DMS 273 treated with DMSO at 0.1 percent for 48 hours (cell line): ENCODE data around the gene VSTM4.

Experiments
- DNase-seq: peaks from one replicate; lab custom pipeline; 2025; lab: John Stamatoyannopoulos, UW

The VSTM4 gene

DNA sequence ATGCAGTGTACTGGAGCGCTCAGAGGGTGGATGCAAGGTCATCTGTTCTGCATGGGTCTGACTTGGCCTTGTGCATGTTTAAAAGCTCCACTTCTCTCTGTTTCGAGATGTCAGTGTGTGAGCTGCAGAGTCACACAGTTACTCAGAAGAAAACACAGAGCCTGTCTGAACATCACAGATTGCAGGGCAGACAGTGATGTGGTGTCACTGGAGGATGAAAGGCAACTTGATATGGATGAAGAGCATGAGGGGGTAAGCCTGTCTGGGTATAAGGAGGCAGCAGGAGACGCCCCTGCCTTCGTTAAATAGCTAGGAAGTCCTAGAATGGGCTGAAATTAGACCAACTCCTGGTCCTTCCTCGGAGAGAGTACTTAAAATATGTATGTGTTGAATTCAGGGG, 108.2 kb downstream of the VSTM4 start:
- no peak for DNase-seq

- DNase-seq, result no peak
Observed at GRCh38 chr10:49005270-49005669, 110.1 kb downstream of the VSTM4 start.

DNA sequence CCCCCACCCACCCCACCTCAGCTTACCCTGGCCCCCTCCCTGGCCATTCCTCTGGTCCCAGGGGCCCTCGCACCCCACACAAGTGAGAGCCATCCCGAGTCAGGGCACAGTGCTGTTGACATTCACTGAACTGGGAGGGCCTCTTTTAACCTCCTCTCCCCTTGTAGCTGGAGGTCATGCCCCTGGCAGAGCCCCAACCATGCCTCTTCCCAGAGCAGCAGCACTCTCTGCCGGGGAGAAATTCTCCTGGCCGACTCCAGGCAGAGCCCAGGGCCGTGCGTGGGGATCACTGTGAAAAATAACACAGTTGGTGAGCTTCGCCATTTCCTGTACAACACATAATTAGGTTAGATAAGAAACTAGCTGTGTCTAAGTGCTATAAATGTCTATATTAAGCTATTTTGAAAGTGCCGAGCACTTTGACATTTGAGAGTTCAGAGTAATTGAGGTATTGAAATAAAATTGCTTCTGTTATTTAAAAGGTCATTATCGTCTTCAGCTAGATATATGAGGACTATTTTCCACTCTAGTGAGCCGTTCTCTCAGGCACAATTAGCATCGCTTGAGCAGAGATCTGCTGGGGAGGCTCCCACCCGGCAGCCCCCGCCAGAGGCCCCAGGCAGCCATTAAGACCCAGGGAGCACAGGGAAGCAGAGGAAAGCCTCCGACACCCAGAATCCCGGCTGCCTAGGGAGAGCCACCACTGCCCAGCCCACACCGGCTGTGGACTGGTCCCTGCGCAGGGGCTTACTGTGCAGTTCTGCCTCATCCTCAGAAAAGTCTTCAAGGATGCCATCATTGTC, 113.3 kb downstream of the VSTM4 start:
- no peak for DNase-seq

GRCh38 chr10:49001402-49001801, 113.9 kb downstream of the VSTM4 start:
- DNase-seq, result no peak

GRCh38 chr10:49000437-49001398, 114.6 kb downstream of the VSTM4 start:
- no peak for DNase-seq

- no peak for DNase-seq
Observed at GRCh38 chr10:48999346-48999745, 116.0 kb downstream of the VSTM4 start.

GRCh38 chr10:48996329-48996728, 119.0 kb downstream of the VSTM4 start:
- no peak for DNase-seq

DNA sequence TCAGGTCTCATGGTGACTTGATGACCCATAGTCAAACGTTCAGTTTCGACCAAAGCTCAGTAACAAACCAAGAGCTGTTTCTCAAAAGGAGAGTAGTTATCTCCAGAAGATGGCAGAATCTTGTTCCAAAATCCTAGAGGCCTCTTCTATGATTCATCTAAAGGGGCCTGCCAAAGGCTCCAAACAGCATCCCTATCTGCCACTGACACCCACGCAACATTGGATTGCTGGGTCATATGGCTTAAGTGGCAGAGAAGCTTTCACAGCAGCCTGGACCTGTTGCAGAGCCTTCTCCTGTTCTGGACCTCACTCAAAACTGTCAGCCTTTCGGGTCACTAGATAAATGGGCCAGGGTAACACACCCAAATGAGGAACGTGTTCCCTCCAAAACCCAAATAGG, 121.7 kb downstream of the VSTM4 start:
- DNase-seq, result no peak

GRCh38 chr10:48990226-48990625, 125.1 kb downstream of the VSTM4 start:
- no peak for DNase-seq

- no peak for DNase-seq
Observed at GRCh38 chr10:48985621-48986158, 129.6 kb downstream of the VSTM4 start.

DNA sequence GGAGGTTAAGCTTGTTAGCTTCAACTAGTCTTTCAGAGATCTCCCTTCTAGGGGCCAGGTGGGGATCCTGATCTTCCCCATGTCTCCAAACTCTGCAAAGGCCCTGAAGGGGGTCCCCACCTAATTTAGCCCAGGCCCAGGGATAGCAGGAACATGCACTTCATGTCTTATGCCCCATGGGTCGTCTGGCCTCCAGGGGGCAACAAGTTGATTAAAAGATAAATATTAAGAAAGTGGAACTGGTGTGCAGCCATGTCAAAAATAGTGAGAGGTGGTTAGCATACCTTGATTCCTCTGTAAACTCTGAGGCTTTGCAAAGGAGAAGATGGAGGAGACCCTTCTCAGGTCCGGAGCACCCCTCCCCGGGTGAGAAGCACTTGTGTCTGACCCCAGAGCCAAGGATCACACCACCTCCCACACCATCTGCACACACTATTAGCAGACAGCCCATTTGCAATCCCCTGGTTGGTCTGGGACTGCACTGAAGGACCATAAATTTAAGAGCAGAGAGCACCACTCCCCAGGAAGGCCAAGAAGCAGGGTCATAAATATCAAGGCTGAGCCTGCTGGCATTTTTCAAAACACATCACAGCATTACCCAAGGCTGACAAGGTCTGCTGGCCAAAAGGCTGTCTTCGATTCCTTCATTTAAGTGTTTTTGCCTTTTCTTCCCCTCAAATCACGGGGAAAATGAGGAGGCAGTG, 131.5 kb downstream of the VSTM4 start:
- no peak for DNase-seq

DNA sequence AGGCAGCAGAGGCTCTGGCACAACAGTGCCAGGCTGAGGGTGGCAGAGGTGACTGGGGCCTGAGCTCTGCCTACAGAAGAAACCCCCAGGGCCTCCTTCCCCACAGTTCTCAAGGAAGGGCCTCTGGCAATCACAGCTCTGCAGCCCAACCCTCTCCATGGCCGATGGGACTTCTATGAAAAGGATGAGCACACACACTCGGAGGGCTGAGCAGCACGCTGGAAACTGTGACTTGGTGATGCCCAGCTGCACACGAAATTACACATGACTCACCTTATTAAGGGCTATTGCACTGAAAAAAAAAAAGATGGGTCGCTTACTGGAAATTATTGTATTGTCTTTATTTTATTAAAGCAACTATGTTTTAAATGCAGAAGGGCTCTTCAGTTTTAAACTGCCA, 132.7 kb downstream of the VSTM4 start:
- no peak for DNase-seq

GRCh38 chr10:48981310-48981907, 133.9 kb downstream of the VSTM4 start:
- DNase-seq, result peak; percentile 1

DNA sequence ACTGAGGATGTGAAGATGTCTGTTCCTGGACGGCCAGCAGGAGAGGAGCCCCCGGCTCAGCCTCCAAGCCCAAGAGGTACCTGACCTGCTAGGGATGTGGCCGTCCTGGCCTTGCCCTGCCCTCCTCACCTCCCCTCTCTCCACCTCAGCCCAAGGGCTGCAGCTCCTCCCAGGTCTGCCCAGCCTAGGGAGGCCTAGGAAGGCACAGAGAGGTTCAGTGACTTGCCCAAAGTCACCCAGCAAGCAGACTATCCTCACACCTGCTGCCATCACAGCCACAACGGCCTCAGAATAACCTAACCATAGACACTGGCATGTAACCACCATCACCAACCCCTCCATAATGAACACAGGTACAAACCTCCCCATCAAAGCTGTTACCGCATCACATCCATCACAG, 137.0 kb downstream of the VSTM4 start:
- DNase-seq, result no peak

DNA sequence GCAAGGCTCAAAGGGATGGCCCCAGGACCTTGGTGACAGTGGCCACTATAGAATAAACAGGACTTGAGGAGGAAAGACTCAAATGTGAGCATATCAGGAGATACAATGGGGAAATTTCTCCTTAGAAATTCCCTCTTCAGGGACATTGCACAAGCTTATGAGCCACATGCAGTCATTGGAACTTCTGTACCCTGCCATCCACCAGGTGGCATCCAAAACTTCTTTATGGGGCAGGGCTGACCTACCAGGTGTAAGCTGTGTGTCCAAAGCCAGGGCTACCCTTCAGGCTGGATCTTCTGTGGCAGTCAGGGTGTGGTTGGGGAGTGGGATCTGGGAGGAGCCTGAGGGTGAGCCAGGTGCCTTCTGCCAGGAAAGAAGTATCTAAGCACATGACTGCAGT, 139.1 kb downstream of the VSTM4 start:
- no peak for DNase-seq

DNA sequence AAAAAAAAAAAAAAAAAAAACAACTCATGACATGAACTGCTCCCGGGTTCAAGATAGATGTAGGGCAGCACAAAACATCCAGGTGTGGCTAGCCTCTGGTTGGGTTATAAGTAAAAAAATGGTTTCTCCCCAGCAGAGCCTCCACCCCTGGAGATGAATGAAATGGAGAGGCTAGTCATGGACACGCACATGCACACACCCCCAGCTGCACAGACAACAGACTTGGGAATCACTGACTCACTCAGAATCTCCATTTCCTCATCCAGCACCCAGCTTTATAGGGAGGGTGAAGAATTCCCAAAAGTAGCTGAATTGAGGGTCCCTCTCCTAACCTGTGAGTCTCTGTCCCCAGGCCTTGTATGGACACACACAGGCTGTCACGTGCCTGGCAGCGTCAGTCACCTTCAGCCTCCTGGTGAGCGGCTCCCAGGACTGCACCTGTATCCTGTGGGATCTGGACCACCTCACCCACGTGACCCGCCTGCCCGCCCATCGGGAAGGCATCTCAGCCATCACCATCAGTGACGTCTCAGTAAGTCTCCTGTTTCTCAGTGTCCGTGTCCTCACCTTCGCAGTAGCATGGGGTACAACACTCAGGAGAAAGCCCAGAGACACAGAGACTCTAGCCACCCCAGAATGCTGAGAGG, 140.7 kb downstream of the VSTM4 start:
- DNase-seq, result no peak

- no peak for DNase-seq
Observed at GRCh38 chr10:48973065-48973464, 142.3 kb downstream of the VSTM4 start.

DNA sequence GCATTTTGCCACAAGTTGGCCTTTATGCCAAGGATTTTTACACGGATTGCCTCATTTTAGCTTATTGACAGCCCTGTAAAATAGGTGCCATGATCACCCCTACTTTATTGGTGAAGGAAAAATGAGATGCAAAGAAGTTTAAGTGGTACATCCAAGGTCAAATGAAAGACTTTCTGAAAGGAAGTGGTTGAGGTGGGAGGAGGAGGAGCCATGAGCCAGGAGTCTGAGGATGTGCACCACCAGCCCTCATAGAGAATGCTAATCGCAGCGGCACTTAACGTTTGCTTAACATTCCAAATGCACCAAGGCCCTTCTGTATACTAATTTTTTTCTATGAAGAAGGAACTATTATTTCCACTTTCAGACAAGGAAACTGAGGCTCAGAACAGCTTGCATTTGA, 144.7 kb downstream of the VSTM4 start:
- DNase-seq, result no peak

GRCh38 chr10:48970046-48970445, 145.3 kb downstream of the VSTM4 start:
- DNase-seq, result no peak

GRCh38 chr10:48968036-48968435, 147.3 kb downstream of the VSTM4 start:
- no peak for DNase-seq

DNA sequence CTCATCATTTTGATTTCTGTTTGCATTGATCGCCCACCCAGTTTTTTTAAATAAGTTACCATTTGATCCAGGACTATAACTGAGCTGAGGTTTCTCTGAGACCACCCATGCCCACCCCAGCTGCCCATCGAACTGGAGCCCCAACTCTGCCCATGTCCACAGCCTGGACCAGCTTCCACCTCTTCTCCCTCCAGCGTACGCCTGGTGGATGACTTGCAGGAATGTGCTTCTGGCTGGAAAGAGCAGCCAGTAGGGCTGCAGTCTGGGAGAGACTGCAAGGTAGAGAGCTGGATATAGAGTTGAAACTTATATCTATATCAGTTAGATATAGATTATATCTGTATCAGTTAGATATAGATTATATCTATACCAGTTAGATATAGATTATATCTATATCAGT, 149.9 kb downstream of the VSTM4 start:
- DNase-seq, result no peak
